ENCODE data around the gene KY. TPM values are rescaled to one million over a fixed set of nuclear protein-coding genes. Genes with fewer than 3 reads are reported as not detected.

Gene KY
- total and polyA plus RNA-seq, 2 of the 13 experiments (the other 11 are each of a cell fraction or from before 2014, with no cell fraction given): not detected

DNA sequence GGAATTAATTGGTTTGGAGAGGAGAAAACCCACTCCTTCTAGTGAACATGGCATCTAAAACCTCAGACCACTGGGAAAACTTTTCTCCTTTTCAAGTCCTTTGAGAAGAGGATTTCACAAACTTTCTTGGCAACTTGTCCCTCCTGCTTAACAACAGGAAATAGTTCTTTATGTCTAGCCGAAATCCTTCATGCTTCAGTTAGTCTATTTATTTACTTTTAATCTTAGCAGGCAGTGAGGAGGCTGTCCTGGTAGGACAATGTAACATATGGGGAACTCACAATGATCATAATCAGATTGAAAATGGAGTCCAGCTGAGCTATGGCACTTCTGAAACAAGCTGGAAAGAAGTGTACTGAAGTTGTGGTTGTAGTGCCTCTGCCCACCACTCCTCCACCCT lies 50.6 kb downstream of the KY start:
- intact Hi-C loops (cut with micrococcal nuclease; ENCODE audit: unreplicated experiment) (loop anchor here (2.0 to 5.0 kb wide), 2 partner anchors 155 to 1297 kb away; no protein-coding TSS in a partner anchor), in situ Hi-C loops (cut with HindIII; ENCODE audit: extremely low pct_ligation_motif_present, low pct_unique_long_range_greater_than_20kb) (loop anchor here (5.0 to 25.0 kb wide), 4 partner anchors 42 to 1287 kb away; no protein-coding TSS in a partner anchor)
- H3K36me3 ChIP-seq (replicated peaks in 1 of 2; ENCODE audit: control insufficient read depth in 1 of 2, insufficient read depth in 2 of 2, low read length in 2 of 2): no peaks in the 10 kb centered on the region
- H3K79me2 ChIP-seq (ENCODE audit: insufficient read depth, low read length): no peaks in the 10 kb centered on the region
- H2AFZ ChIP-seq (ENCODE audit: low read length): no peak overlapping the region
- ATAC-seq (peak; percentile 15; the same call in 1 of the 3 replicates), DNase-seq (ENCODE audit: low spot score) (no peak), FAIRE-seq (no peak)
- TF ChIP-seq ZNF10 (CRISPR knock-in tag; IDR thresholded peaks at IDR 0.05; ENCODE audit: borderline replicate concordance, low read depth) (no peak), ZNF33B (CRISPR knock-in tag; IDR thresholded peaks at IDR 0.05) (no peak), NFIC (IDR thresholded peaks at IDR 0.05; ENCODE audit: low read length) (no peak), SSRP1 (CRISPR knock-in tag; IDR thresholded peaks at IDR 0.05) (no peak), TAF1 (CRISPR knock-in tag; IDR thresholded peaks at IDR 0.05) (no peak), MEIS2 (CRISPR knock-in tag; IDR thresholded peaks at IDR 0.05) (no peak), ADNP (CRISPR knock-in tag; IDR thresholded peaks at IDR 0.05) (no peak), ZKSCAN5 (CRISPR knock-in tag; IDR thresholded peaks at IDR 0.05) (no peak), THRA (CRISPR knock-in tag; IDR thresholded peaks at IDR 0.05; ENCODE audit: borderline replicate concordance) (no peak), NR2F1 (CRISPR knock-in tag; IDR thresholded peaks at IDR 0.05) (no peak)
- TF ChIP-seq, protein P1, sequence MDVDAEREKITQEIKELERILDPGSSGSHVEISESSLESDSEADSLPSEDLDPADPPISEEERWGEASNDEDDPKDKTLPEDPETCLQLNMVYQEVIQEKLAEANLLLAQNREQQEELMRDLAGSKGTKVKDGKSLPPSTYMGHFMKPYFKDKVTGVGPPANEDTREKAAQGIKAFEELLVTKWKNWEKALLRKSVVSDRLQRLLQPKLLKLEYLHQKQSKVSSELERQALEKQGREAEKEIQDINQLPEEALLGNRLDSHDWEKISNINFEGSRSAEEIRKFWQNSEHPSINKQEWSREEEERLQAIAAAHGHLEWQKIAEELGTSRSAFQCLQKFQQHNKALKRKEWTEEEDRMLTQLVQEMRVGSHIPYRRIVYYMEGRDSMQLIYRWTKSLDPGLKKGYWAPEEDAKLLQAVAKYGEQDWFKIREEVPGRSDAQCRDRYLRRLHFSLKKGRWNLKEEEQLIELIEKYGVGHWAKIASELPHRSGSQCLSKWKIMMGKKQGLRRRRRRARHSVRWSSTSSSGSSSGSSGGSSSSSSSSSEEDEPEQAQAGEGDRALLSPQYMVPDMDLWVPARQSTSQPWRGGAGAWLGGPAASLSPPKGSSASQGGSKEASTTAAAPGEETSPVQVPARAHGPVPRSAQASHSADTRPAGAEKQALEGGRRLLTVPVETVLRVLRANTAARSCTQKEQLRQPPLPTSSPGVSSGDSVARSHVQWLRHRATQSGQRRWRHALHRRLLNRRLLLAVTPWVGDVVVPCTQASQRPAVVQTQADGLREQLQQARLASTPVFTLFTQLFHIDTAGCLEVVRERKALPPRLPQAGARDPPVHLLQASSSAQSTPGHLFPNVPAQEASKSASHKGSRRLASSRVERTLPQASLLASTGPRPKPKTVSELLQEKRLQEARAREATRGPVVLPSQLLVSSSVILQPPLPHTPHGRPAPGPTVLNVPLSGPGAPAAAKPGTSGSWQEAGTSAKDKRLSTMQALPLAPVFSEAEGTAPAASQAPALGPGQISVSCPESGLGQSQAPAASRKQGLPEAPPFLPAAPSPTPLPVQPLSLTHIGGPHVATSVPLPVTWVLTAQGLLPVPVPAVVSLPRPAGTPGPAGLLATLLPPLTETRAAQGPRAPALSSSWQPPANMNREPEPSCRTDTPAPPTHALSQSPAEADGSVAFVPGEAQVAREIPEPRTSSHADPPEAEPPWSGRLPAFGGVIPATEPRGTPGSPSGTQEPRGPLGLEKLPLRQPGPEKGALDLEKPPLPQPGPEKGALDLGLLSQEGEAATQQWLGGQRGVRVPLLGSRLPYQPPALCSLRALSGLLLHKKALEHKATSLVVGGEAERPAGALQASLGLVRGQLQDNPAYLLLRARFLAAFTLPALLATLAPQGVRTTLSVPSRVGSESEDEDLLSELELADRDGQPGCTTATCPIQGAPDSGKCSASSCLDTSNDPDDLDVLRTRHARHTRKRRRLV (CRISPR knock-in tag; IDR thresholded peaks at IDR 0.05): no peak
- POLR2A ChIA-PET: no interaction called here
- no peak overlapping the region for H3K9ac ChIP-seq (ENCODE audit: insufficient read depth, low read depth, low read length)
- H3K4me3 ChIP-seq (replicated peaks in 1 of 3; ENCODE audit: insufficient read depth in 1 of 3, low read depth in 2 of 3, low read length in 3 of 3): no peak overlapping the region
- 0% methylated on average over 1 of the region's 1 CpG for WGBS (ENCODE audit: low lambda C conversion rate)
- no TSS peak for BruUV-seq (replicated peaks)
- no peaks in the 10 kb centered on the region for H3K9me3 ChIP-seq (ENCODE audit: low read length)
- H4K20me1 ChIP-seq (ENCODE audit: insufficient read depth, low read length): no peaks in the 10 kb centered on the region
- no peak overlapping the region for H3K27ac ChIP-seq (ENCODE audit: extremely low read length, insufficient read depth, low read length)
- H3K27me3 ChIP-seq (ENCODE audit: control insufficient read depth in 1 of 2, insufficient read depth in 2 of 2, low read length in 2 of 2): peaks cover 1 to 37% of the 10 kb centered on the region in 2 experiments; a peak in 2 of 5 replicates
- CTCF ChIA-PET (ENCODE audit: low intra/inter-chr PET ratio, low total read pairs): interaction anchor here (1.5 to 1.9 kb wide), 3 partner anchors 41 to 1295 kb away, joined by 4 to 14 read pairs (median 6); no protein-coding TSS in a partner anchor
- H3K4me1 ChIP-seq (ENCODE audit: insufficient read depth, low read length): no peaks in the 10 kb centered on the region
- no peak overlapping the region for H3K4me2 ChIP-seq (ENCODE audit: low read depth, low read length)
